Upper lobe of left lung (tissue), 6 donors: Measurements from ENCODE around the gene SCG2. TPM values are rescaled to one million over a fixed set of nuclear protein-coding genes. Genes with fewer than 3 reads are reported as not detected.

Experiments
- ATAC-seq, 2 donors: fragments of 200-7000 bp; cut with Tn5 transposase; one replicate each; pipeline ENCODE4 v1.9.1; 2022; ENCODE audit warnings: mild to moderate bottlenecking in 2 of 2, moderate library complexity in 2 of 2; ENCODE audit not compliant: low FRiP score in 2 of 2
- DNase-seq, 2 donors: peaks; one replicate each; pipeline ENCODE4 v3.0.0-alpha.2; 2019 to 2020
- H3K27ac ChIP-seq, 4 donors: fragments of 200-600 bp; sonication (generic); one replicate each; pipeline ENCODE4 v1.5.1; 2016 to 2019
- H3K27me3 ChIP-seq, 4 donors: fragments of 200-600 bp; sonication (generic); one replicate each; pipeline ENCODE4 v1.5.1; 2017 to 2019
- H3K36me3 ChIP-seq, 4 donors: fragments of 200-600 bp; sonication (generic); one replicate each; pipeline ENCODE4 v1.5.1; 2016 to 2019
- H3K4me1 ChIP-seq, 4 donors: fragments of 200-600 bp; sonication (generic); one replicate each; pipeline ENCODE4 v1.5.1; 2018 to 2019
- H3K4me3 ChIP-seq, 4 donors: fragments of 200-600 bp; sonication (generic); one replicate each; pipeline ENCODE4 v1.5.1; 2017 to 2019; ENCODE audit warnings: mild to moderate bottlenecking in 2 of 4, moderate library complexity in 1 of 4
- H3K9me3 ChIP-seq, 4 donors: fragments of 200-600 bp; sonication (generic); one replicate each; pipeline ENCODE4 v1.5.1; 2018 to 2019
- EP300 ChIP-seq, 4 donors: sonication (generic); formaldehyde crosslinking; IDR thresholded peaks; one replicate each; pipeline ENCODE4 v1.5.1; 2017; ENCODE audit warnings: antibody characterized with exemption in 4 of 4, control low read depth in 2 of 4
- POLR2A ChIP-seq, 4 donors: fragments of 450-650 bp; IDR thresholded peaks; one replicate each; pipeline ENCODE4 v1.5.1; 2016 to 2017; ENCODE audit warnings: antibody characterized with exemption in 4 of 4, mild to moderate bottlenecking in 2 of 4
- POLR2AphosphoS5 ChIP-seq, 2 donors: sonication (generic); formaldehyde crosslinking; IDR thresholded peaks; one replicate each; pipeline ENCODE4 v1.5.1; 2017; ENCODE audit warnings: antibody characterized with exemption in 2 of 2
- WGBS, 2 donors: methylation state at CpG; one replicate each; pipeline ENCODE4 v1.1.5; 2017 to 2018; 5-methylcytosine and 5-hydroxymethylcytosine counted together
- total RNA-seq, 6 donors: library from RNA; depleted of rRNA in 4 of 6; stranded (reverse); fragments of >200 nt in 4 of 6; gene quantifications; one replicate each; pipeline versions ENCODE4 v1.1.0 to v1.2.1, GENCODE V29; 2016 to 2021
- TF ChIP-seq, protein P1 (sequence below), 6 experiments: fragments of 450-650 bp in 4 of 6; fragments of 200-600 bp in 2 of 6; sonication (generic) in 2 of 6; IDR thresholded peaks; one replicate each; pipeline ENCODE4 v1.5.1; 2016 to 2019; ENCODE audit warnings: antibody characterized with exemption in 6 of 6
- donor health status: DM: no; HTN: no; CAD: no; lungs with moderate emphysema.
- donor health status: DM: no; HTN: yes; CAD: no; lungs with severe emphysema.

Gene SCG2
- total RNA-seq, 6 donors from 2014 or later = 0.15 to 0.79 (median 0.44) TPM; not detected in 1

DNA sequence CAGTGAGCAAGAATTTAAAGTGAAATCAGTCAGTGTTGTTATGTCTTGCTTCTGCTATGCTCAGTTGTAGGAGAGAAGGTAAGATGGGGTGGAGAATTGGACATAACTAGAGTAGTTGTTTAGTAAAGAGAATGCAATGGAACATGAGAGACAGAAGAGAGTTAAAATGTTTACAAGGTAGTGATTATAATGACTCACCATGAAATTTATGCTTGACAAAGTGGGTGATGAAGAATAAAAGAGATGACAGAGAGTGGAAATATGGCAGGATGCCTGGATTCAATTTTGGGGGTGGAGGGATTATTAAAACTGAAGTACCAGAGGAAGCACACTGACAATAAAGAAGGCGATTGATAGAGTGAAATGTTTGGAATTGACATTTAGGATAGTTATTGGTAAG, 10.6 kb downstream of the SCG2 start:
- H3K27me3 ChIP-seq = no peaks in the 10 kb centered on the region
- H3K9me3 ChIP-seq = no peaks in the 10 kb centered on the region
- no peak for TF ChIP-seq POLR2AphosphoS5 (IDR thresholded peaks at IDR 0.05)
- no peak for TF ChIP-seq EP300 (IDR thresholded peaks at IDR 0.05)
- TF ChIP-seq, protein P1, sequence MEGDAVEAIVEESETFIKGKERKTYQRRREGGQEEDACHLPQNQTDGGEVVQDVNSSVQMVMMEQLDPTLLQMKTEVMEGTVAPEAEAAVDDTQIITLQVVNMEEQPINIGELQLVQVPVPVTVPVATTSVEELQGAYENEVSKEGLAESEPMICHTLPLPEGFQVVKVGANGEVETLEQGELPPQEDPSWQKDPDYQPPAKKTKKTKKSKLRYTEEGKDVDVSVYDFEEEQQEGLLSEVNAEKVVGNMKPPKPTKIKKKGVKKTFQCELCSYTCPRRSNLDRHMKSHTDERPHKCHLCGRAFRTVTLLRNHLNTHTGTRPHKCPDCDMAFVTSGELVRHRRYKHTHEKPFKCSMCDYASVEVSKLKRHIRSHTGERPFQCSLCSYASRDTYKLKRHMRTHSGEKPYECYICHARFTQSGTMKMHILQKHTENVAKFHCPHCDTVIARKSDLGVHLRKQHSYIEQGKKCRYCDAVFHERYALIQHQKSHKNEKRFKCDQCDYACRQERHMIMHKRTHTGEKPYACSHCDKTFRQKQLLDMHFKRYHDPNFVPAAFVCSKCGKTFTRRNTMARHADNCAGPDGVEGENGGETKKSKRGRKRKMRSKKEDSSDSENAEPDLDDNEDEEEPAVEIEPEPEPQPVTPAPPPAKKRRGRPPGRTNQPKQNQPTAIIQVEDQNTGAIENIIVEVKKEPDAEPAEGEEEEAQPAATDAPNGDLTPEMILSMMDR (IDR thresholded peaks at IDR 0.05) = no peak
- TF ChIP-seq POLR2A (IDR thresholded peaks at IDR 0.05) = no peak
- no peaks in the 10 kb centered on the region for H3K36me3 ChIP-seq
- no peak overlapping the region for H3K4me3 ChIP-seq
- no peaks in the 10 kb centered on the region for H3K4me1 ChIP-seq
- WGBS, 2 donors = 88 to 98% methylated on average over 1 of the region's 1 CpG
- no peak overlapping the region for H3K27ac ChIP-seq
- ATAC-seq (no peak), DNase-seq (no peak)

DNA sequence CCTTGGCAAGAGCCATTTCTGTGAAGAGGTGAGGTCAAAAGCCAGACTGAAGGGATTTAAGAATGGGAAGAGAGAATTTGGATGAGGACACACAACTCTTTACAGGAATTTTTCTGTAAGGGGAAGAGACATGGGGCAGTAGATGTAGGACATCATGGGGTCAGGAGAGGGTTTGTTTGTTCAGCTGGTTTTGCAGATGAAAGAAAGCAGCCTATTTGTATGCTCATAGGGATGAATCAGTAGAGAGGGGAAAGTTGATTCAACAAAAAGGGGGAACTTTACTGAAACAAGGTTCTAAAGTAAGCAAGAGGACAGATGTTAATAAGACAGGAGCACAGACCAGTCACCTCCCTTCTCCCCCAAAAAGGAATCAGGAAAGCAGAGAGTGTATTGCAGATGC, 11.2 kb downstream of the SCG2 start:
- Histone ChIP-seq H3K27me3 (no peaks in the 10 kb centered on the region), H3K36me3 (no peaks in the 10 kb centered on the region), H3K9me3 (no peaks in the 10 kb centered on the region), H3K27ac (no peak overlapping the region), H3K4me1 (peaks cover 0 to 3% (median 0%) of the 10 kb centered on the region in 4 donors), H3K4me3 (no peak overlapping the region)
- TF ChIP-seq, protein P1 (IDR thresholded peaks at IDR 0.05) = no peak
- TF ChIP-seq POLR2AphosphoS5 (IDR thresholded peaks at IDR 0.05) (no peak), POLR2A (IDR thresholded peaks at IDR 0.05) (no peak), EP300 (IDR thresholded peaks at IDR 0.05) (no peak)
- DNase-seq (no peak), ATAC-seq (no peak)

DNA sequence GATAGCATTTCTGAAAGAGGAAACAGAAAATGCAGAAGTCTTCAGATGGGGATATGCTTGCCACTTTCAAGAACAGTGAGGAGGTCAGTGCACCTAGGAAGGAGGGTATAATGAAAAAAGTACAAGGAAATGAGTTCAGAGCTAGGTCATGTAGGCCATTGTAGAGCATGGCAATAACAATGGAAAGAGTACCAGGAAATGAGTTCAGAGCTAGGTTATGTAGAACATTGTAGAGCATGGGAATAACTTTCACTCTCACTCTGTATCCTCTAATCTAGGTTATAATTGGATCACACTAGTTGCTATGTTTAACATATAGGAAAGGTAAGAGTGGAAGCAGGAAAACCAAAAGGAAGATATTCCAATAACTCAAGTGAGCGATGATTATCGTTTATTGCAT, 12.3 kb downstream of the SCG2 start:
- DNase-seq (no peak), ATAC-seq (no peak)
- H3K4me1 ChIP-seq = peaks cover 0 to 4% (median 0%) of the 10 kb centered on the region in 4 donors
- H3K27ac ChIP-seq = no peak overlapping the region
- no peaks in the 10 kb centered on the region for H3K9me3 ChIP-seq
- H3K4me3 ChIP-seq = no peak overlapping the region
- no peaks in the 10 kb centered on the region for H3K36me3 ChIP-seq
- H3K27me3 ChIP-seq = no peaks in the 10 kb centered on the region
- 68 to 75% methylated on average over 2 of the region's 2 CpGs for WGBS, 2 donors
- no peak for TF ChIP-seq POLR2A (IDR thresholded peaks at IDR 0.05)
- no peak for TF ChIP-seq POLR2AphosphoS5 (IDR thresholded peaks at IDR 0.05)

DNA sequence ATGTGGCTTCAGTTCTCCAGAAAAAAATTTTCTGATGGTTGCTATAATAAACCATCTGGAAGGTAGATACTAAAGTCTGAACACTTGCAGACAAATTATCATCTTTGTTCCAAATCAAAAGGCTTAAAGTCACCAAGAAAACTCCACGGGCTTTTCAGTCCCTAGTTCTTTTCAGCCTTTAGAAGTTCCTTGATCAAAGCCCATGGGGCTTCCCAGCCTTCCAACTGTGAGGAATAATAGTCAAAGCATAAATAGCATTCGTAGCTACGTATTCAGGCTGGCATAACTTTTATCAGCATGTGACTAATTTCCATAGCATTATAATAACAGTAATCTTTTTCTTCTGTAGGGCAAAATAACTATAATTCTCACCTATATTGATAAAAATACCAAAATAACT, 13.9 kb downstream of the SCG2 start:
- peaks cover 0 to 4% (median 0%) of the 10 kb centered on the region in 4 donors for H3K4me1 ChIP-seq
- TF ChIP-seq POLR2A (IDR thresholded peaks at IDR 0.05) (no peak), EP300 (IDR thresholded peaks at IDR 0.05) (no peak), POLR2AphosphoS5 (IDR thresholded peaks at IDR 0.05) (no peak)
- TF ChIP-seq, protein P1 (IDR thresholded peaks at IDR 0.05) = no peak
- 66% methylated on average over 3 of the region's 3 CpGs for WGBS, 2 donors

DNA sequence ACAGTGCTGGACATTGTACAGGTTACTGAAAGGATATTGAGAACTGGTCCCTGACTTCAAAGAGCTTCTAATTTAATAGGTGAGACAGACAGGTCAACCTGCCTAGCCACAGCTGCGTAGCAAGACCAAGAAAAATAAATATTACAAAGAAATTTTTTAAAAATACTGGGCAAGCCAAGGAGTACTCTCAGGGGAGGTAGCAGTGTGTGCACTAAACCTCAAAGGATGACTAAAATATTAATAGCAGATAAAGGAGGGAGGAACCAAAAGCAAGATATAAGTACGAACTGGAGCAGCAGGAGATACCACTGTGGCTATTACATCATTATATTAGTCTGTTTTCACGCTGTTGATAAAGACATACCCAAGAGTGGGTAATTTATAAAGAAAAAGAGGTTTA, 14.9 kb downstream of the SCG2 start:
- Histone ChIP-seq H3K36me3 (no peaks in the 10 kb centered on the region), H3K9me3 (no peaks in the 10 kb centered on the region), H3K4me3 (no peak overlapping the region), H3K27ac (no peak overlapping the region), H3K27me3 (no peaks in the 10 kb centered on the region), H3K4me1 (peaks cover 0 to 4% (median 0%) of the 10 kb centered on the region in 4 donors)
- WGBS, 2 donors = 79 to 87% methylated on average over 3 of the region's 3 CpGs
- TF ChIP-seq POLR2AphosphoS5 (IDR thresholded peaks at IDR 0.05) (no peak), EP300 (IDR thresholded peaks at IDR 0.05) (no peak), POLR2A (IDR thresholded peaks at IDR 0.05) (no peak)
- TF ChIP-seq, protein P1 (IDR thresholded peaks at IDR 0.05) = no peak
- DNase-seq = no peak
- ATAC-seq = no peak

More for the DNA sequence above, 13.9 kb downstream of the SCG2 start:
- Histone ChIP-seq H3K4me3 (no peak overlapping the region), H3K9me3 (no peaks in the 10 kb centered on the region), H3K27me3 (no peaks in the 10 kb centered on the region), H3K27ac (no peak overlapping the region), H3K36me3 (no peaks in the 10 kb centered on the region)
- ATAC-seq (no peak), DNase-seq (no peak)
